GM19438 (cell line): Measurements from ENCODE around the gene PLEKHA7.

ENCODE experiments used
- ATAC-seq: cut with Tn5 transposase; IDR thresholded peaks from one replicate; pipeline ENCODE4 v1.9.1; 2021; ENCODE audit warnings: low read depth; ENCODE audit not compliant: unreplicated experiment

The PLEKHA7 gene

GRCh38 chr11:16946477-16947282 is 67.5 kb downstream of the PLEKHA7 start:
- no peak for ATAC-seq

GRCh38 chr11:16945671-16946469 is 68.3 kb downstream of the PLEKHA7 start:
- peak; percentile 91 for ATAC-seq

DNA sequence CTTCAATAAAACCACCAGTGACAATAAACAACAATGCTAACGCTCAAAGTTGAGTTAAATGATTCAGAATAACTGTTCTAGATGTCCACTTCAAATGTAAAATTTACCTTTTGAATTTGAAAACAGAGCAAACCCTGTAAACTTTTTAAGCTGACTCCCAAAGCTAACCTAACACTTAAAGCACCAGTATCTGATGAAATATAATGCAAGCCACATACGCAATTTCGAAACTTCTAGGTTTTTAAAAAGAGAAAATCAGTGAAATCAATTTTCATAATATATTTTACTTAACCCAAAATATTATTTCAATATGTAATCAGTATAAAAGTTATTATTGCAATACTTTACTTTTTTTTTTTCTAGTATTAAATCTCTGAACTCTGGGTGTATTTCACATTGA is 71.3 kb downstream of the PLEKHA7 start:
- ATAC-seq, result no peak

GRCh38 chr11:16942342-16942741 is 71.9 kb downstream of the PLEKHA7 start:
- no peak for ATAC-seq

DNA sequence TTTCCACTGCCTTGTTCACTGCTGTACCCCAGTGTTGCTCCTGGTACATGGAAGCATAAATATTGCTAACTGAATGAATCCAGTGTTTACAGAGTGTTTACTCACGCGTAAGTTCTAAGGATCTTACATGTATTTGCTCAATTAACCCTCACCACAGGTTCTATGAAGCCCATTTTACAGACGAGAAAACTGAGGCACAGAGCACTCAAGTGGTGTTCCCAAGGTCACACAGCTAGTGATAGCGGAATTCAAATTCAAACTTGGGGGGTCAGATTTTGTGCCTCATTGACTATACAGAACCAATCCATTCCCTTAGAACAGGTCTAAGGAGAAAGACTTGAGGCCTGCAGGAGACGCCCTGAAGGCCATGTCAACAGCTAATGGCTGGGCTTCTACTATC is 72.3 kb downstream of the PLEKHA7 start:
- ATAC-seq, result no peak

DNA sequence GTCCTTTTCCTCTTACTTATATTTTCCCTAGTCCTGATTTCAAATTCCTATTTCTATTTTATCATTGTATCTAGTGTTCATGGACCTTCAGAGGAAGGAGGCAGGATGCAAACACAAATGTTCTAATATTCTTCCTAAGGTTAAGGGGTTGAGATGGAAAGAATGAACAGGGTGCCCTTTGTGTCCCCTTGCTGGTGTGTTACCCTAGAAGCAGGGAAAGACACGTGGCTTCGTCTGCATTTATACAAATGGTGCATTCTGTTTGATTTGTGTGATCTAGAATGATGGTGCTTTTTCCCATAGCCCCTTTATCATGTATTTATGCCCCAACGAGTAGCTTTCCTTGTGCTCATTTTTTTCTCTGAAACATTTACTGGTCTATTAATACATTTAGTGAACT is 76.2 kb downstream of the PLEKHA7 start:
- no peak for ATAC-seq

DNA sequence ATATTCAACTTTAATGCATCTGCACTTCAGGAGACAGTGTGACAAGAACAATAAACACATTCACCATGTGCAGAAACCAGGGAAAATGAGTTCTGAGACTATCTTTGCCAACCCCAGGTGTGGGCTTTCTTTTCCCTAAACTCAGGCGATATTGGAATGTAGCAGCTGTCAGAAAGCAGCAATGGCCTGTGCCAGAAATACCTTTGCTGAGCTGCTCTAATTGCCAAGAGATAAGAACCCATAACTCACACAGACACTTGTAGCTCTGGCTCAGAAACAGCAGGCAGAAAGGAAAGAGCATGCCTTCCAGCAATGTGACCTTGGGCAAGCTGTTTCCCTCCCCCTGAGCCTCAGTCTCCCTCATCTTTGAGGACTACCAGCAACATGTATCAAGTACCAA is 77.6 kb downstream of the PLEKHA7 start:
- ATAC-seq, result no peak

GRCh38 chr11:16935518-16936302 is 78.5 kb downstream of the PLEKHA7 start:
- ATAC-seq, result no peak

GRCh38 chr11:16933756-16934603 is 80.2 kb downstream of the PLEKHA7 start:
- no peak for ATAC-seq

DNA sequence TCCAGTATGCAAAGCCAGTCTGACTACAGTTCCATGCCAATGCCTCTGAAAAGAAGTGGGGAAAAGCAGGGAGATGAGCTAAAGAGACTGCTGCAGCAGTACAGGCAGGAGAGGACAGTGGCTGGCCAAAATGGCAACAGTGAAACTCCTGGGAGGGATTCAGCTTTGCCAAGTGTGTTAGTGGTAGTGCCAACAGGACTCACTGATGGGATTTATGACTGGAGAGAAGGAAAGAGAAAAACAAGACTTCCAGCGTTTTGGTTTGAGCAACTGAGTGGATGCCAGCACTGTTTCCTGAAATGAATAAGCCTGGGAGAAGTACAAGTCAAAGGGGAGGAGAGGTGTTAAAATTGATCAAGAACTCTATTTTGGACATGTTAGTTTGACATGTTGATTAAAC is 80.9 kb downstream of the PLEKHA7 start:
- ATAC-seq, result no peak

- ATAC-seq, result no peak
Observed at GRCh38 chr11:16928044-16928443, 86.2 kb downstream of the PLEKHA7 start.

GRCh38 chr11:16926883-16927626 is 87.2 kb downstream of the PLEKHA7 start:
- no peak for ATAC-seq

- no peak for ATAC-seq
Observed at GRCh38 chr11:16925561-16926065, 88.6 kb downstream of the PLEKHA7 start.

DNA sequence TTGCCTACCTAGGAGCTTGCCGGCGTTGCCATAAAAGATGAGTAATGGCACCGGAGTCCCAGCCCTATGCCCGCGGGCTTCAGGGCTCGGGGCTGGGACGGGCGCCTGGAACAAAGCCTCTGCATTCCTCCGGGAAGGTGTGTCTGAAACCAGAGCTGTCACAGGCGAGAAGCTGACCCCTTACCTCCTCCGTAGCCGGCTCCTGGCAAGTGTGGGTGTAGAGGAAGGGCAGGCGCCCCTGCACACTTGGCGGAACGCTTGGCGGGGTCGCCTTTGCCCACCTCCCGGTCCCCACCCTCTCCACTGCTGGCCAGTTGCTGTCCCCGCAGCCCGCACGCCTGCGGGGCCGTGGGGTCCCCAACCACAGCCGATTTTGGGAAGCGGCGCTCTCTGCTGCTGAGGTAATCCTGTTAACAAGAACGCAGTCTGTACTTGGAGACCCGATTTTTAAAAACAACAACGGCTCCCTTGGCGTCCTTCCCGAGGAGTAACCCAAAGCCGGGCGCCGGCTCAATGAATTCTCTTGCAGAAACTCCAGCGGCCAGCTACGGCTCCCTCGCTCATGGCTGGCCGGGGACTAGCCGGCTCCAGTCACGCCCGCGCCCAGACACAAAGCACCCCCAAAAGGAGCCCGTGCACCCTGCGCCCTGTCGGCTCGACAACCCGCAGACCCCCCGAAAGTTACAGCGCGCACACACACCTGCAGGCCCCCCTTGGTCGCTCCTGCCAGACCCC is 89.2 kb downstream of the PLEKHA7 start:
- no peak for ATAC-seq

- ATAC-seq, result no peak
Observed at GRCh38 chr11:16924462-16924825, 89.8 kb downstream of the PLEKHA7 start.

DNA sequence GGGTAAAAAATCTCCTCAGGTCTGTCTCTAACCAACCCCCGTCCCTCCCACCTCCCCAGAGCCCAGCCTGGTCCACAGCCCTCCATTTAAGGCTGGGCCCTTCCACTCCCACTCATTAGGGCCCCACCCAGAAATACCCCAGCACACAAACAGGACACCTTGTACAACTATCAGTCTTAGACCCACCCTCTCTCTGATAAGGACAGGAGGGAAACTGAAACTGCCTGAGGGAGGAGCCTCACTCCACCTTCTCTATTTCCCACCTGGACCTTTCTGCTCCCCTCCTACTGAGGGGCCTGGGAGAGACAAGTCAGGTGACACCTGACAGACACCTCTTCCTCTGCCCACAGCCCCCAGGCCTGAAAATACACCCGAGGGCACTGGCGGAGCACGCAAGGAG is 90.2 kb downstream of the PLEKHA7 start:
- ATAC-seq, result no peak

DNA sequence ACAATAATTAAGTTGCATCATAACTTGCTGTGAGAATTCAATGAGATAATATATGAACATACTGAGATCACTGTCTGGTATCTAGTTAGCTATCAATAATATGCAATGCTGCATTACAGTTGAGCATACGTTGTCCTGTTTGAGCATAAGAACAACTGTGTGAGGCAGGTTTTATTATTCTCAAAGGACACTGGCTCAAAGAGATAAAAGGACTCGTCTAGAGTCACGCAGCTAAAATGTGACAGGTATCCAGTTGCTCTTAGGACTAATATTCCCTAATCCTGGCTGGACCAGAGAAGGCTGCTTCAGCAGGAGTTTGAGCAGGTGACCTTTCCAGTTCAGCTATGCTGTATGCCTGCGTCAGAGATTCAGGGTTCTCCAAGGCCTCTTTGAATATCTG is 92.5 kb downstream of the PLEKHA7 start:
- no peak for ATAC-seq

GRCh38 chr11:16921019-16921418 is 93.2 kb downstream of the PLEKHA7 start:
- no peak for ATAC-seq

DNA sequence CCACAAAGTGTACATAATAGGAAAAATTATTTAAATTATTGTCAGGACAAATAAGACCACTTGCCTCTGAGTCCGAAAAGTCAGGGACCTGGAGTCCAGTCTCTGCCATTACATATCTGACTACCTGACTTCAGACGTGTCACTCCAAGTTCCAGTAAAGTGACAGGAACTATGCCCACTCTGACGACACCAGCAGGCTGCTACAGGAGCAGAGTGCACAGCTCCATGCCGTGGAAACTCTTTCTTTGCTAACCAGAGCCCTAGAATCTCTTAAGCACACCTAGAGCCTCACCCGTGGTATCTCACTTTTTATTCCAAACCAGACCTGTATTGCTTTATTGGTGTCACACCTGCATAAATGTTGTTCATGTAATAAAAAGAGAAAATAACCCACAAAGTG is 93.7 kb downstream of the PLEKHA7 start:
- ATAC-seq, result no peak
